Naive thymus-derived CD4-positive, alpha-beta T cell (primary cell): ENCODE measurements around the gene SEC14L5. TPM values are rescaled to one million over a fixed set of nuclear protein-coding genes. Genes with fewer than 3 reads are reported as not detected.

ENCODE experiments used
- ATAC-seq: fragments of 150-1000 bp; cut with Tn5 transposase; 2 replicates; pipeline ENCODE4 v1.10.0; 2021; ENCODE audit warnings: mild to moderate bottlenecking, moderate library complexity
- CTCF ChIA-PET: fragments of 350-600 bp; sonication (Branson Sonifier 250); formaldehyde crosslinking; loops from one replicate; lab custom pipeline; 2021; ENCODE audit warnings: antibody characterized with exemption; lab: Charles Lee
- POLR2A ChIA-PET: fragments of 350-600 bp; sonication (Branson Sonifier 250); formaldehyde crosslinking; loops from one replicate; lab custom pipeline; 2021; ENCODE audit warnings: antibody characterized with exemption, inconsistent platforms; lab: Charles Lee
- DNase-seq, 9 donors: peaks; one replicate each; pipeline versions ENCODE4 v3.0.0 to v3.0.0-alpha.2; 2020 to 2022; ENCODE audit warnings: mixed read lengths in 1 of 9
- H3K27ac ChIP-seq: one replicate; pipeline ENCODE4 v1.7.0; 2013; ENCODE audit warnings: mild to moderate bottlenecking, low read depth, low read length, moderate library complexity
- H3K27me3 ChIP-seq, 2 donors: one replicate each; pipeline ENCODE4 v1.7.0; 2013; ENCODE audit warnings: low read length in 2 of 2, mild to moderate bottlenecking in 2 of 2, moderate library complexity in 2 of 2; ENCODE audit not compliant: control insufficient read depth in 2 of 2, insufficient read depth in 2 of 2
- H3K36me3 ChIP-seq, 3 experiments: 1 replicate in 2 of 3; 2 replicates in 1 of 3; pipeline ENCODE4 v1.7.0; 2013; ENCODE audit warnings: low read length in 3 of 3, mild to moderate bottlenecking in 3 of 3, moderate library complexity in 1 of 3; ENCODE audit not compliant: insufficient read depth in 3 of 3, control insufficient read depth in 2 of 3
- H3K4me1 ChIP-seq, 2 donors: one replicate each; pipeline ENCODE4 v1.7.0; 2013; ENCODE audit warnings: low read length in 2 of 2, mild to moderate bottlenecking in 2 of 2, moderate library complexity in 1 of 2; ENCODE audit not compliant: control insufficient read depth in 2 of 2, insufficient read depth in 2 of 2
- H3K4me3 ChIP-seq: 2 replicates; pipeline ENCODE4 v1.7.0; 2013; ENCODE audit warnings: mild to moderate bottlenecking, low read length
- H3K9me3 ChIP-seq, 3 experiments: 1 replicate in 2 of 3; 2 replicates in 1 of 3; pipeline ENCODE4 v1.7.0; 2013; ENCODE audit warnings: low read length in 3 of 3; ENCODE audit not compliant: control insufficient read depth in 2 of 3
- H3K27ac Mint-ChIP-seq, 9 donors: one replicate each; pipeline ENCODE4 v1.8.0; 2020 to 2022; ENCODE audit warnings: mixed read lengths in 9 of 9, mild to moderate bottlenecking in 8 of 9, moderate library complexity in 5 of 9, inconsistent platforms in 2 of 9
- H3K27me3 Mint-ChIP-seq, 5 donors: one replicate each; pipeline ENCODE4 v1.8.0; 2021 to 2022; ENCODE audit warnings: mixed read lengths in 5 of 5, mild to moderate bottlenecking in 1 of 5
- H3K36me3 Mint-ChIP-seq, 5 donors: one replicate each; pipeline ENCODE4 v1.8.0; 2020 to 2022; ENCODE audit warnings: mixed read lengths in 5 of 5, mild to moderate bottlenecking in 3 of 5, inconsistent platforms in 1 of 5
- H3K4me1 Mint-ChIP-seq, 7 donors: one replicate each; pipeline ENCODE4 v1.8.0; 2020 to 2022; ENCODE audit warnings: mixed read lengths in 7 of 7, mild to moderate bottlenecking in 3 of 7, inconsistent platforms in 1 of 7
- H3K4me3 Mint-ChIP-seq, 10 donors: one replicate each; pipeline ENCODE4 v1.8.0; 2020 to 2022; ENCODE audit warnings: mild to moderate bottlenecking in 10 of 10, mixed read lengths in 10 of 10, moderate library complexity in 6 of 10, inconsistent platforms in 2 of 10
- H3K9me3 Mint-ChIP-seq, 11 donors: one replicate each; pipeline ENCODE4 v1.8.0; 2020 to 2022; ENCODE audit warnings: mixed read lengths in 11 of 11, mild to moderate bottlenecking in 4 of 11, inconsistent platforms in 1 of 11, moderate library complexity in 1 of 11
- intact Hi-C, 2 donors: fragments of 100-400 bp; cut with micrococcal nuclease; formaldehyde crosslinking; loops; one replicate each; pipeline ENCODE4 v1.15.1; 2023
- polyA plus RNA-seq, 2 donors: library from polyadenylated mRNA; unstranded; fragments of 300-500 nt; fragmentation: Illumina TruSeq; gene quantifications; one replicate each; pipeline ENCODE4 v1.2.3, GENCODE V29; 2021
- total RNA-seq, 6 experiments: library from RNA in 5 of 6; stranded (reverse) in 5 of 6; gene quantifications; 1 replicate in 5 of 6; 2 replicates in 1 of 6; pipeline ENCODE4 v1.2.3 and lab custom pipeline; 2021 to 2026

SEC14L5 gene
- total and polyA plus RNA-seq, 7 experiments from 2014 or later: 0.21 to 1.0 TPM; not detected in 5

GRCh38 chr16:5033256-5034166 lies 75.4 kb downstream of the SEC14L5 start, which contains the start of gene NAGPA:
NAGPA (minus strand) TSS chr16:5033935; CDS start chr16:5033914, 21 bp downstream.
- peaks cover 17 to 18% of the 10 kb centered on the region in 2 donors for H3K4me1 ChIP-seq
- Mint-ChIP-seq H3K9me3 (no peaks in the 10 kb centered on the region), H3K27ac (peak within 1 kb of the TSS; percentile 68 to 95 (median 91)), H3K4me3 (peak within 1 kb of the TSS; percentile 73 to 94 (median 90)), H3K36me3 (peaks cover 0 to 8% (median 0%) of the 10 kb centered on the region in 5 donors), H3K4me1 (peaks cover 17 to 33% (median 23%) of the 10 kb centered on the region in 7 donors), H3K27me3 (no peaks in the 10 kb centered on the region)
- H3K27me3 ChIP-seq: no peaks in the 10 kb centered on the region
- POLR2A ChIA-PET: interaction anchor here (0.6 to 3.0 kb wide), 12 partner anchors 9 to 535 kb away, joined by 3 to 30 read pairs (median 4); partner anchors contain the start of genes ALG1, ANKS3 and DNAAF8
- intact Hi-C loops: loop anchor here (1.0 to 5.0 kb wide), 7 partner anchors 37 to 231 kb away; partner anchors contain the start of genes ALG1 (in 2 of the 2), EEF2KMT (in 2 of the 2), GLYR1 (in 2 of the 2) and UBN1 (in 2 of the 2)
- peaks cover 0 to 22% (median 3%) of the 10 kb centered on the region in 3 experiments for H3K36me3 ChIP-seq
- peak within 1 kb of the TSS; percentile 70 for H3K27ac ChIP-seq
- peak; percentile 68 to 91 (median 87) for DNase-seq
- ATAC-seq: peak; percentile 93
- peak within 1 kb of the TSS; percentile 80 for H3K4me3 ChIP-seq
- no peaks in the 10 kb centered on the region for H3K9me3 ChIP-seq
- CTCF ChIA-PET: no interaction called here

- POLR2A ChIA-PET: interaction anchor here (0.9 to 3.0 kb wide), 8 partner anchors 13 to 300 kb away, joined by 3 to 30 read pairs (median 4); partner anchors contain the start of genes ALG1, ANKS3 and DNAAF8
- peaks cover 0 to 15% (median 2%) of the 10 kb centered on the region in 3 experiments for H3K36me3 ChIP-seq
- DNase-seq (no peak), ATAC-seq (no peak)
- H3K9me3 ChIP-seq: no peaks in the 10 kb centered on the region
- H3K4me3 ChIP-seq: peak overlapping the region; percentile 80
- no peaks in the 10 kb centered on the region for H3K9me3 Mint-ChIP-seq
- intact Hi-C loops: loop anchor here in 1 of 2 donors (5.0 kb wide), 1 partner anchor 63 kb away; the partner anchor contains the start of gene EEF2KMT
- H3K36me3 Mint-ChIP-seq: peaks cover 0 to 4% (median 0%) of the 10 kb centered on the region in 5 donors
- peak overlapping the region; percentile 70 for H3K27ac ChIP-seq
- peaks cover 17 to 18% of the 10 kb centered on the region in 2 donors for H3K4me1 ChIP-seq
- peaks cover 17 to 33% (median 23%) of the 10 kb centered on the region in 7 donors for H3K4me1 Mint-ChIP-seq
- no peaks in the 10 kb centered on the region for H3K27me3 ChIP-seq
- no peaks in the 10 kb centered on the region for H3K27me3 Mint-ChIP-seq
- CTCF ChIA-PET: no interaction called here
- peak overlapping the region; percentile 73 to 94 (median 90) for H3K4me3 Mint-ChIP-seq
- peak overlapping the region; percentile 68 to 95 (median 91) for H3K27ac Mint-ChIP-seq
These were observed 76.0 kb downstream of the SEC14L5 start for GRCh38 chr16:5034167-5034523.

- DNase-seq (no peak), ATAC-seq (no peak)
- Histone ChIP-seq H3K9me3 (no peaks in the 10 kb centered on the region), H3K4me1 (peaks cover 17 to 18% of the 10 kb centered on the region in 2 donors), H3K27me3 (no peaks in the 10 kb centered on the region), H3K4me3 (no peak overlapping the region), H3K36me3 (peaks cover 0 to under 1% (median 0%) of the 10 kb centered on the region in 3 experiments), H3K27ac (no peak overlapping the region)
- Mint-ChIP-seq H3K27me3 (no peaks in the 10 kb centered on the region), H3K36me3 (peaks cover 0 to 4% (median 0%) of the 10 kb centered on the region in 5 donors), H3K4me3 (peak overlapping the region in 2 of 10 donors; percentile 8 to 63), H3K4me1 (peaks cover 17 to 33% (median 23%) of the 10 kb centered on the region in 7 donors), H3K27ac (peak overlapping the region in 2 of 9 donors; percentile 47 to 59), H3K9me3 (no peaks in the 10 kb centered on the region)
- POLR2A ChIA-PET: interaction anchor here (1.9 kb wide), 1 partner anchor 36 kb away, joined by 4 read pairs; no protein-coding TSS in a partner anchor
- intact Hi-C loops: no loop called here
- CTCF ChIA-PET: interaction anchor here (0.8 kb wide), 1 partner anchor 789 kb away, joined by 3 read pairs; no protein-coding TSS in a partner anchor
These were observed 77.7 kb downstream of the SEC14L5 start for GRCh38 chr16:5035909-5036227.

GRCh38 chr16:5036228-5037156 lies 78.4 kb downstream of the SEC14L5 start:
- Mint-ChIP-seq H3K4me3 (no peak overlapping the region), H3K27ac (peak overlapping the region in 1 of 9 donors; percentile 59), H3K27me3 (no peaks in the 10 kb centered on the region), H3K36me3 (peaks cover 0 to 1% (median 0%) of the 10 kb centered on the region in 5 donors), H3K4me1 (peaks cover 17 to 33% (median 23%) of the 10 kb centered on the region in 7 donors), H3K9me3 (no peaks in the 10 kb centered on the region)
- no peak overlapping the region for H3K27ac ChIP-seq
- ATAC-seq (no peak), DNase-seq (no peak)
- H3K36me3 ChIP-seq: no peaks in the 10 kb centered on the region
- H3K27me3 ChIP-seq: no peaks in the 10 kb centered on the region
- POLR2A ChIA-PET: interaction anchor here (1.9 kb wide), 1 partner anchor 36 kb away, joined by 4 read pairs; no protein-coding TSS in a partner anchor
- peaks cover 17 to 18% of the 10 kb centered on the region in 2 donors for H3K4me1 ChIP-seq
- H3K9me3 ChIP-seq: no peaks in the 10 kb centered on the region
- CTCF ChIA-PET: interaction anchor here (0.8 kb wide), 1 partner anchor 789 kb away, joined by 3 read pairs; no protein-coding TSS in a partner anchor
- intact Hi-C loops: no loop called here
- no peak overlapping the region for H3K4me3 ChIP-seq

- peaks cover 0 to 5% (median 0%) of the 10 kb centered on the region in 7 donors for H3K4me1 Mint-ChIP-seq
- no peaks in the 10 kb centered on the region for H3K9me3 ChIP-seq
- H3K27ac ChIP-seq: no peak overlapping the region
- intact Hi-C loops: no loop called here
- H3K4me3 Mint-ChIP-seq: no peak overlapping the region
- H3K27me3 ChIP-seq: no peaks in the 10 kb centered on the region
- ChIA-PET POLR2A (no interaction called here), CTCF (no interaction called here)
- no peak for DNase-seq
- no peak for ATAC-seq
- H3K27me3 Mint-ChIP-seq: no peaks in the 10 kb centered on the region
- H3K4me3 ChIP-seq: no peak overlapping the region
- H3K4me1 ChIP-seq: no peaks in the 10 kb centered on the region
- H3K36me3 ChIP-seq: no peaks in the 10 kb centered on the region
- peaks cover 0 to 16% (median 4%) of the 10 kb centered on the region in 5 donors for H3K36me3 Mint-ChIP-seq
- H3K9me3 Mint-ChIP-seq: no peaks in the 10 kb centered on the region
- H3K27ac Mint-ChIP-seq: no peak overlapping the region
These were observed 82.3 kb downstream of the SEC14L5 start for GRCh38 chr16:5040451-5040850.
